ENCODE measurements around the gene WDR1. TPM values are rescaled to one million over a fixed set of nuclear protein-coding genes. Genes with fewer than 3 reads are reported as not detected.
"Not testable (repeated sequence)": the region's sequence is repeated elsewhere in the genome, so short reads cannot be mapped to it uniquely, and the experiment has no call there.

The WDR1 gene
- polyA plus RNA-seq, 4 donors: 180 to 224 (median 194) TPM

DNA sequence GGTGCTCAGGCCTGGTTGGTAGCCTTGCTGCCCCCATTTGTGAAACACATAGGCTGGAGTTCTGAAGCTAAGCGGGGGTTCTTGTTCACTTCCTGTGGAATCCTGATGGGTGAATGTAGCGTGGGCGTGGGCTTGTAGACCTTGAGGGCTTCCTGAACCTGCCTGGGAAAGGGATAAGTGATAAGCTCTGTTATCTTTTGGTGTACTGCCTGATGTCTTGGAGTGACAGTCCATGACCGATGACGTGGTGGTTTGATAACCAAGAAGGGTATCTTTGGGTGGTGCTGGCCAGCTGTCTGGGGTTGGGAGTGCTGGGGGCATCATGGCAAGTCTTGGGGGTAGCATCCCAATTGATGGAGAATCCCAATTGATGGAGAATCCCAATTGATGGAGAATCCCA lies 17.5 kb upstream of the WDR1 start:
- no peak for DNase-seq (ENCODE audit: low read depth in 4 of 4, low spot score in 3 of 4)

DNA sequence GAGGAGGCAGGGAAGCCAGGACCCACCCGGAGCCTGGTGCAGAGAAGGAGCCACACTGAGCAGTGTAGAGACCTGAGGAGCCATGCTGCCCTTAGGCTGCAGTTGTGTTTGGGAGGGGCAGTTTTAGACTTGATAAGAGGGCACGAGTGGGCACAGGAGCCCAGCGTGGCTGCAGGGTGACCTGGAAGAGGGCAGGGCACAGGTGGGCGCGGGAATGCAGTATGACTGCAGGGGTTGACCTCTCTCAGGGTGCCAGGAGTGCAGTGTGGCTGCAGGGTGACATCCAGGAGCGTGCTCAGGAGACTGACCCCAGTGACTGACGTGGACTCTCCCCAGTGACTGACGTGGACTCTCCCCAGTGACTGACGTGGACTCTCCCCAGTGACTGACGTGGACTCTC lies 14.6 kb upstream of the WDR1 start:
- DNase-seq (ENCODE audit: low read depth in 4 of 4, low spot score in 3 of 4): no peak

DNA sequence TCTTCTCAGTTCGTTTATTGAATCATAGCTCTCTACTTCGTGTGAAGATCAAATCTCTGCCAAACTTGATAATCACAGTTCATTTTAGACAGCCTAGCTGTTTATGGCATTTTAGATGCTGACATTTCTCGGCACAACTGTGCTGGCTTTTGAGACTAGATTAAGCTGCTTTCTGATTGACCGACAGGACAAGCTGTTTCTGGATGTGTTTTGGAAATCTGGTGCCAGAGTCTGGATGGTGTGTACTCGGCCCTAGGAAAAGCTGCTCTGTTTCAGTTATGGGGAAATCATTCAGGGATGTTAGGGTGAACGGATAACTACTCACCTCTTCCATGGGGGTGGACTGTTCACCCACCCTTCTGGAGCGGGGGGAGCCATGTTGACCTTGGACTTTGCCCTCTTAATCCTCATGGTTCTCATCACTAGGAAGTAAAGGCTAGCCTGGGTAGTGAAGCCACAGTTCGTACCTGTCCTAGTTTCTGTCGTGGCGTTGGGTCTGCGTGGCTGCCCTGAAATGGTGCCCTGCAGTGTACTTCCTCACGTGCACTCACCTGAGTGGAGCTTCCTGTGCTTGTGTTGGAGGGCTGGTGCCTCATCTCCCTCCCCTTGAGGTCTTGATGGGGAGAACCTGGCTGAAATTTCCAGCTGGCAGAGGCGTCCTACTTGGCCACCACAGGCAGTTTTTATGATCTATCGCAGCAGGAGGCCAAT lies 13.7 kb upstream of the WDR1 start:
- DNase-seq (ENCODE audit: low read depth in 4 of 4, low spot score in 3 of 4): no peak

DNA sequence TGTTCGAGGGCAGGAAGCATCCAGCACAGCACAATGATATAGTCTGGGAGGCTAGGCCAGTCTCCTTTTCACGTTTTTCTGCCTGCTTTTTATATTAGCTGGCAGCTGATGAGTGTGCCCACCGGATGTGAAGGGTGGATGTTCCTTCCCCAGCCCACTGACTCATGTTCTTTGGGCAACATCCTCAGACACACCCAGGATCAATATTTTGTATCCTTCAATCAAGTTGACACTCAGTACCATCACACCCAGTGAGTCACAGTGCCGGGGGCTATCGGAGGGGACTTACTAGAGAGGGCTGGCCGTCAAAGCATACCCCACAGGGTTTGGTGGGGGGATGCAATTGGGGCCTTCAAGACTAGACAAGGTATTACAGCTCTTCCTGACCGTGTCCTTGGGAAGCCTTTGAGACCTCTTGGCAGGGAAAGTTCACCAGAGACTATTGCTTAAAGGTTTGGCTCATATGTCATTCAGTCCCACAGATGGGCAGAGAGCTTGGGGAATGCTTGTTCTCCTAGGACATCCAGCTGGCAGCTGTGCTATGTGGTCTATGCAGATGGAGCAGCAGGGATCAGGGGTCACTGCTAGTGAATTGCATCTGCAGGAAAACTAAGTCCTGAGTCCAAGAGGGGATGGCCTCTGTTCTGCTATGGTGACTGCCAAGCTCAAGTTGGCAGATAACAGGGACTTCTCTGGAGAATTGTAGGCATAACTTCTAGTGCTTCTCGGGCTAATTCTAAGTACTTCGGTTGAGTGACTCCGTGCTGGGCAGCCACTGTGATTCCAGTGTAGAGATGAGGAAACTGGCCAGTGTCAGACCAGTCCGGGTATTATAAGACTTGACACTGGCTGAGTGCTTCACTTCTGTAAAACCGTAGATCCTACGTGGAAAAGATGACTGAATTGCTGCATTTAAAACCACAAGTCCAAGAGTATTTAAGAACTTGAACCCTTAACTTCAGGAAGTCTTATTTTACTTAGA lies 12.9 kb upstream of the WDR1 start:
- DNase-seq (ENCODE audit: low read depth in 4 of 4, low spot score in 3 of 4): no peak

DNA sequence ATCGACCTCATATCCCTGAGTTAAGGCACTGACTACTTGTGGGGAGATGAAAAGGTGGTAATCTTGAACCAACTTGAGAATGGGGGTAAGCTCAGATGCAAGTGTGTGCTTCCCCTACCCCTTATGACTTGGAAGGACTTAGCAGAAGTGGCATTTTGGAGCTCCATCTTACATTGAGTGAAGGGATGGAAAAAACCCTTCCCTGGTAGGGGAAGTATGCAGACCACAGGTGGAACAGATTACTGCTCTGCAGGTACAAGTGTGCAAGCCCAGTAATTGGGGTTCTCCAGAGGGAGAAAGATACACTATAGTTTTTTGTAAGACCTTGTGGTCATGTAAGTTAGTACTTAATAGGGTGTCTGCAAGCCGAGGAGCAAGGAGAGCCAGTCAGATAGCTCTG lies 12.2 kb upstream of the WDR1 start:
- no peak for DNase-seq (ENCODE audit: low read depth in 4 of 4, low spot score in 3 of 4)

DNA sequence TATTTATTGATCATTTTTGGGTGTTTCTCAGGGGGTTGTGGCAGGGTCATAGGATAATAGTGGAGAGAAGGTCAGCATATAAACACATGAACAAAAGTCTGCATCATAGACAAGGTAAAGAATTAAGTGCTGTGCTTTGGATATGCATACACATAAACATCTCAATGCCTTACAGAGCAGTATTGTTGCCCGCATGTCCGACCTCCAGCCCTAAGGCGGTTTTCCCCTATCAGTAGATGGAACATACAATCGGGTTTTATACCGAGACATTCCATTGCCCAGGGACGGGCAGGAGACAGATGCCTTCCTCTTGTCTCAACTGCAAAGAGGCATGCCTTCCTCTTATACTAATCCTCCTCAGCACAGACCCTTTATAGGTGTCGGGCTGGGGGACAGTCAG lies 10.9 kb upstream of the WDR1 start:
- DNase-seq (ENCODE audit: low read depth in 4 of 4, low spot score in 3 of 4): not testable (repeated sequence)

DNA sequence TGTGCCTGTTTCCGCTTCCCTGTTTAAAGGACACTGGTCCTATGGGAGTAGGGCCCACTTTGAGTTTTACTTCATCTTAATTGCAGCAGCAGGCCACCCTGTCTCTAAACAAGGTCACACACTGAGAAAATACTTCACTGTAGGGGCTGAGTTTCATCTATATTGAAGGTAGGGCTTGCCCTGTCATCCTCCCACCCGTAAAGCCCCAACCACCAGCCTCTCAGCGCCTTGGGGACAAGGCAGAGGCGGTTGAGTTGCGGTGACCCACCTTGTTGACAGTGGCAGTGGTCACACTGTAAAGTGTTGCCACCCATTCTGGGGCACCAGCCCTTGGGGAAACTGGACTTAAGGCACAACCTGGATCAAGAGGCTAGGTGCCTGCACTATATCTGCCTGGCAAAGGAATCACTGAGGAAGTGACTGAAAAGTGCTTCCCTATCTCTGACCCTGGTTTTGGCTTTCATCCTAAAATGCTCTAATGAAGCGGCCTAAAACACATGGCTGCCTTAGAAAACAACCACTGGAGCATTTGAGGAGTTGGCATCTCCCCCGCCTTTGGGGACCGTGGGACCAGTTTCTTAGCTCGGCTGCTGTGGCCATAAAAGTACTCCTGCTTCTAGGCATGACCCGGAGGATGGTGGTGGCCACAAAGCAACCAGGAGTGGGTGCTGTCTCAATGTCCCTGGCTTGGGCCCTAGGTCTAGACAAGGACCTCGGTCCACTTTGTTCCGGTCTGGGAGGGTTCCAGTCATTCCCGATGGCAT lies 7.8 kb upstream of the WDR1 start:
- no peak for DNase-seq (ENCODE audit: low read depth in 4 of 4, low spot score in 3 of 4)

DNA sequence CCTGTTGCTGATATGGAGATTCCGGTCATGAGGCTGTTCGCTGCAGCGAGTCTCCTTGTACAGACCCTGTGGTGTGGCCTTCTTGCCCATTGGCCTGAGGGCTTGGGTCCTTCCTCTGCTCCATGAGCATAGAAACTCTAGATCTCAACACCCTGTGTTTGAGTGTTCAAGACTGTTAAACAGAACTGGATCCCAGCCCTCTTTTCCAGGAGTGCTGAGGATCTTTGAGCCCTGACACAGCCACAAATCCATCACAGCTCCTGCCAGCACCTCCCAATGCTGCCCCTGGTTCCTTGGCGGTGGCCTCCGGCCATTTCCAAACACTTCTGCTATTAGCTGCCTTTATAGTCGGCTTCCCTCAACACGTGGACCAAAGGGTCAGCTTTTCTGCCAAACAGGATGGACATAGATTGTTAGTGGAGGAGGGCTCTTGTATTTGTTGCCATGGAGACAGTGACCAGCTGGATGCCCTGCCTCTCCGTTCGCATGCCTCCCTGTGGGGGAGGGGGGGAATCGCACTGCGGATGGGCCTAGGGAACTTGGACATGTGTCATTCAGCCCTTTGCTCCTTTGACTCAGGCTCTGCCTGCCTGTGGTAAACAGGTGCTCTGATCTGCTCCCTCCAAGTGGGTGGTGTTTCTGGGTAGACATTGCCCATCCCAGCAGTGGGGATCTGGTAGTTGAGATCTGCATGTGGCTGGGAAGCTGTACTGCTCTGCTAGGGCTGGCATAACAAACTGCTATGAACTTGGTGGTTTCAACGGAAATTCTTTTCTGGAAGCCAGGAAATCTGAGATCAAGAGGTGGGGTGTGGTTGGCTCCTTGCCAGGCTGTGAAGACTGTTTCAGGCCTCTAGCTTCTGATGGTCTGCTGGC lies 6.9 kb upstream of the WDR1 start:
- DNase-seq (ENCODE audit: low read depth in 4 of 4, low spot score in 3 of 4): peak in 1 of 4 donors; percentile 44

DNA sequence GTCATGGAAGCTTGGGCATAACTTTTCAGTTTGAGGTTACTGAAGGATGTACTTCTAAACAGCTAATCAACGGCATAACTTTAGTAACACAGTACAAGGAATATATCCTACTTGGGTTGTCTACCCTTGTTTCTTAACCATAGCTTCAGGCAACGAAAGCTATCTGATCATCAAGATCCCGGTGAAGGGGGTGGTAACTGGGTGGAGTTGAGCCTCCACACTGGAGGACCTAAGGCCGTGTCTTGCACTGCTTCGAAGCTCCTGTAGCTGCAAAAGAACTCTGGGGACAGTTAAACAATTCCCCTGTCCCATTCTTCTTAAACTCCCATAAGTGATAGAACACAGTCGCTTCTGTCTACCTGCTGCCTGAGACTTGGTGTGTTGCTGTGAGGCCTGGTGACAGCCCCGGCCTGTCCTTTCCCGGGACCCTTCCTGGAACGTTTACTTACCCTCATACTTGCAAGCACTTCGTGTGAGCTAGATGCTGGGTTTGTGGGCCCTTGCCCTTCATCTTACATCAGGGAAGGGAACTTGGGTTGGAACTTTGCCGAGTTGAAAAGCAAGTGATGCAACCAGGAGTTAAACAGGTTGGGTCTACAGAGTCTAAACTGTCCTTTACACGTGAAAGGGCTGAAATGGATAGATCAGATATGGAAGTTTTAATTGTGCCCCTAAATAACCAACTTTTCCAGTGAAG lies 5.8 kb upstream of the WDR1 start:
- DNase-seq (ENCODE audit: low read depth in 4 of 4, low spot score in 3 of 4): no peak

DNA sequence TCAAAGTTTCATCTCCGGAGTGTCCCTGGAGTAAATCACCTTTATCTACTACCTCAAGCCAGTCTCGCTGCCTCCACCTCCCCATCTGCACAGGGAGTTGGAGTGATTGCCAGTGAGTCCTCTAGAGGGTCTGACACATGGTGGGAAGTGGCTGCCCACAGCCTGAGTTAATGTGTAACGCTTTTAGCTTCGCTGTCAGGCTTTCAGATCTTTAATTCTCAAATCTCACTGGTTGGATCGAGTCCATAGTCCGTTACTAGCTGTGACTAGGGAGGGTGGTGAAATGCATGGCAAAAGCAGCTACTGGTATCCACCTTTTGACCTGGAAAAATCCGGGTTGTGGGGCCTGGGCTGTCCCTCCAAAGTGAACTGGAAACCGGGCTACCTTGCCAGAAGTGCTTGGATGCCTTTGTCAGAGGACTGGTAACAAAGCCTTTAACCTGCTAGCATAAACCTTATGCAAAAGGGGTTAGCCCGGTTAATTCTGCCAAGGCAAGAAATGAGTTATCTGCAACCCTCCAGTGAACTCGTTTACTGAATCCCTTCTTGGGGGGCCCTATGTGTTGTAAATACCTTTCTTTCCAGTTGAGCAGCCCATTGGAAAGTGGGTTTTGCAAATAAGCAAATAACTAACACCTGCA lies 5.1 kb upstream of the WDR1 start:
- peak in 1 of 4 donors; percentile 47 for DNase-seq (ENCODE audit: low read depth in 4 of 4, low spot score in 3 of 4)

DNA sequence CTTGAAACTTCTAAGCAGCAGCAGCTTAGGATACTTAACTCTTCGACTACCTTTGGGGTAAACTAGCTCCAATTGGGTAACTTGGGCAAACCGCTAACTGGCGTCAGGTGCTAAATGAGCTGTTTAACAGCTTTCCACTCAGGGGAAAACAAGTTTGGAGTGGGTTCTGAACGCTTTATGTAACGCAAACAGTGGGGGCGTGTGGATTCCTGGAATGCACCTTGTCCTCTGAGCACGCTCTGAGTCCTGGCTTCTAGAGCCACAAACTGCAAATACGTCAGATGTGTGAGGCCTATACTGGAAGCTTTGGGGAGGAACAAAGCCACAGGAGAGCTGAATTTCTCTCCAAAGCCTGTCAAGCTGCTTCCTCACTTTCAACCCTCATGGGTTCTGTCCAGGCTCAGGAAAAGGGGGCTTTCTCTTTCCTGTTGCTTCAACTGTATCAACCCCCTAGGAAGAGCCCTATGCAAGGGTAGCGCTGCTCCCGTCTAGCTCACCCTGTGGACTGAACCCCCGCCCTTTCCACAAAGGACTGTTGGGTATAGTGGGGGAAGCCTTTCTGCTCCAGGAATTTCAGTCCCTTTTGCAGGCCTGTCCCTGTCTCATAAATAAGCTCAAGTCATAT lies 4.5 kb upstream of the WDR1 start:
- no peak for DNase-seq (ENCODE audit: low read depth in 4 of 4, low spot score in 3 of 4)

DNA sequence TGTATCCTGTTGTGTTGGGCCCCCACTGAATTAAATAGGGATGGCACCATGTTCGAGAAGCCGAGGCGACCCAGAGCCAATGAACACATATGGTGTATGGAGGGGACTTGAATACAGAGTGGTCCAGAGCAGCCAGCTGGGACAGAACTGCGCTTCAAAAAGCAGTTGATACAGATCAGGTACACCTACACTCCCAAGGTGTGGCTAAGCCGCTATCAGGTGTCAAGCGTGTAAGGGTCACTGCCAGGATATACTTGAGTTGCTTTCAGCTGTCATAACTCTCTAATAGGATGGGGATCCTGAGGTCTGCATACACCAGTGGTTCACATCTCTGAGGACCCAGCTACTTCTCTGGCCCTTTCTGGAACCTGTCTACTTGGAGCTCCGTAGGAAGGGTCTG lies 3.2 kb upstream of the WDR1 start:
- DNase-seq (ENCODE audit: low read depth in 4 of 4, low spot score in 3 of 4): no peak

DNA sequence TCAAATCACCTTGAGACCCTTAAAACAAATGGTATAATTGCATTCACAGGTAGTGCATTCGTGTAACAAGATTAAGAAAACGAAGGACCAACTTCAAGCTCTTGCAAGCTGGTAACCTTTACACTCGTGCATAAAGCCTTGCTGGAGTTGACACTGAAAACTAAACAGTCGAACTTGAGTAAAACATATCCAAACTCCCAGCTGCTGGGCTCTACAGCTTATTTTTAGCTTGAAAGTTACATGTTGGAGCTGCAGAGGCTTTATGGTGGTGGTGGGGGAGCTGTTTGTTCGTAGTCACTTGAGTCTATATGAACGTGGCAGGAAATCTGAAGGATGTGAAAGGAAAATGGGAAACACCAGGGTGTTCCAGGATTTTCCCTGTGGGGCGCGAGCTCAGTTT lies 2.7 kb upstream of the WDR1 start:
- no peak for DNase-seq (ENCODE audit: low read depth in 4 of 4, low spot score in 3 of 4)

DNA sequence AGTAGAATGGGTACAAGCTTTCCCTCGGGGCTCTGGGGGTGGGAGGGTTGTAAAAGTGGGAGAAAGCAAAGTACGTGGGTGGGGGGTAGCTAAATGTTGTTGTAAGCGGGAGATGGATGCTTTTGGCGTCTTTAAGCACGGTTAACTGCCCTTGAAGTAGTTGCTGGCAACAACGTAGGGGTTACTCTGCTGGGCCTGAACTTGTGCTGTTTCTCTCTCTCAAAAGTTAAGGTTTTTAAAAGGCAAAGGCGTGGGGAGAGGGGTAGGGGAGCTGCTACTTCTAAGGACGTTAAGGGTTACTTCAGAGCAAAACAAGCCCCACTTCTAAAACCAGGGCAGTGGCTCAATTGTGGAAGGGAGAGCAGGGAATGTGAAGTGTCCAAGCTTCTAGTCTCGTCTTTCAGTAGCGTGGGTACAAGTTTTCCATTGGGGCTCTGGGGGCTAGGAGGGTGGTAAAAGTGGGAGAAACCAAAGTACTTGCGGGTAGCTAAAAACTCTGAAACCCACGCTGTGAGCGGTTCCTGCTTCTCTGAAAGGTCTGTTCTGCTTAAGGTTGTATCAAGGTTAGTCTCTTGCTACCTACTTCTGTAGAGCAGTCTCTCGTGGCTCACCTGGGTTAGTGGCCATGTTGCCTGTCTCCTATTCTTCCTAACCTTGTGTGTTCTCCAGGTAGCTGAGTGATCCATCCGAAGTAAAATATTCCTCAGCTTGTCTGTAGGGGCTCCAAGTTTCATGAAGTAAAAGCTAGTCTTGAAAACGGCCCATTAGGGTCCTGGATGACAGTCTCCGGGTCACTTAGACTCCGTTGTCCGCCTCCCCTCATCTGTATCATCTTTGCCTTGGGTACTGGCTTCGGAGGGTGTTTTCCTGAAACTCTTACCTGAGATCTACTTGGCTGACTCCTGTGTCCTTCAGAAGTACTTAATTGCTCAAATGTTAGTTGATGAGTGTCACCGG lies 1.7 kb upstream of the WDR1 start:
- DNase-seq (ENCODE audit: low read depth in 4 of 4, low spot score in 3 of 4): no peak

DNA sequence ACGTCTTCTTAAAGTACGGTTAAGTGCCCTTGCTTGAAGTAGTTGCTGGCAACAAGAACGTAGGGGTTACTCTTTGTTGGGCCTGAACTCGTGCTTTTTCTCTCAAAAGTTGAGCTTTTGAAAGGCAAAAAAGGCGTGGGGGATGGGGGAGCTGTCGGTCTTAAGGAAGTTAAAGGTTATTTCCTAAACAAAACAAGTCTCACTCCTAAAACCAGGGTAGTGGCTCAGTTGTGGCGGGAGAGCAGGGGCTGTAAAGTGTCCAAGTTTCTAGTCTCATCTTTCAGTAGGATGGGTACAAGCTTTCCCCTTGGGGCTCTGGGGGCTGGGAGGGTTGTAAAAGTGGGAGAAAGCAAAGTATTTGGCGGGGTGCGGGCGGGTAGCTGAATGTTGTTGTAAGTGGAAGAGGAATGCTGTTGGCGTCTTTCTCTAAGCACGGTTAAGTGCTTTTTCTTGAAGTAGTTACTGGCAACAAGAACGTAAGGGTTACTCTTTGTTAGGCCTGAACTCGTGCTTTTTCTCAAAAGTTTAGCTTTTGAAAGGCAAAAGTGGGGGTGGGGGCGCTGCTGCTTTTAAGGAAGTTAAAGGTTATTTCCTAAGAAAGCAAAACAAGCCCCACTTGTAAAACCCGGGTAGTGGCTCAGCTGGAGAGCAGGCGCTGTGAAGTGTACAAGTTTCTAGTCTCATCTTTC lies 904 bp upstream of the WDR1 start:
- peak in 1 of 4 donors; percentile 42 for DNase-seq (ENCODE audit: low read depth in 4 of 4, low spot score in 3 of 4)

DNA sequence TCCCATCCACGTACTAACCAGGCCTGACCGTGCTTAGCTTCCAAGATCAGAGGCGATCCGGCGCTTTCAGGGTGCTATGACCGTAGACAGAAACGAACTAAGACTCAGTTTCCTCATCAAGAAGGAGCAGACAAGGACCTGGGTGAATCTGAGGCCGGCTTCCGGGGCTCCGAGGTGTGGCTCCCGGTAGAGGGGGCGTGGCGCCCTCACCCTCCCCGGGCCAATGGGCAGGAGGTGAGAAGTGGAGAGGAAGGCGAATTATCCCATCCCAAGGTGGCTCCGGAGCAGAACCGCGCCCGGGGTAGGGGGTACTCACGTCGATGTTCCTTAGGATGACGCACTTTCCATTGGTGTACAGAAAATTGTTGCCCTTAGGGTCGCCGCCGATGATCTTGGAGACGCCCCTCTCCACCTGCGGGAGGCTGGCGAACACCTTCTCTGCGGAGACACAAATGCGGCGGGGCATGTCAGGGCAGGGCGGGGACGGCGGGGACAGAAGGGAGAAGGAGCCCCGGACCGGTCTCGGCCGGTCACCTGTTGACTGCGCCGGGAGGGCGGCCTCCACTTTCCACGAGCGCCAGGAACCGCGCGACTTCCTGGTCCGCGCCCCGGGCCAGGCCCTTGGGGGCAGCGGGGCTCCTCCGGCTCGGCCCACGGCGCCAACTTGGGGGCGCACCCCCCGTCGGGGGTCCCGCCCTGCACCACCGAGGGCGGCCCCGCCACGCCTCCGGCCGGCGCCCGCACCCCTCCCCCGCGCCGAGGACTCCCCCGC lies 616 bp downstream of the WDR1 start:
- no peak for DNase-seq (ENCODE audit: low read depth in 4 of 4, low spot score in 3 of 4)

Measured in right renal pelvis (tissue), 4 donors.